ENCODE results near the gene TP53I13.

DNA sequence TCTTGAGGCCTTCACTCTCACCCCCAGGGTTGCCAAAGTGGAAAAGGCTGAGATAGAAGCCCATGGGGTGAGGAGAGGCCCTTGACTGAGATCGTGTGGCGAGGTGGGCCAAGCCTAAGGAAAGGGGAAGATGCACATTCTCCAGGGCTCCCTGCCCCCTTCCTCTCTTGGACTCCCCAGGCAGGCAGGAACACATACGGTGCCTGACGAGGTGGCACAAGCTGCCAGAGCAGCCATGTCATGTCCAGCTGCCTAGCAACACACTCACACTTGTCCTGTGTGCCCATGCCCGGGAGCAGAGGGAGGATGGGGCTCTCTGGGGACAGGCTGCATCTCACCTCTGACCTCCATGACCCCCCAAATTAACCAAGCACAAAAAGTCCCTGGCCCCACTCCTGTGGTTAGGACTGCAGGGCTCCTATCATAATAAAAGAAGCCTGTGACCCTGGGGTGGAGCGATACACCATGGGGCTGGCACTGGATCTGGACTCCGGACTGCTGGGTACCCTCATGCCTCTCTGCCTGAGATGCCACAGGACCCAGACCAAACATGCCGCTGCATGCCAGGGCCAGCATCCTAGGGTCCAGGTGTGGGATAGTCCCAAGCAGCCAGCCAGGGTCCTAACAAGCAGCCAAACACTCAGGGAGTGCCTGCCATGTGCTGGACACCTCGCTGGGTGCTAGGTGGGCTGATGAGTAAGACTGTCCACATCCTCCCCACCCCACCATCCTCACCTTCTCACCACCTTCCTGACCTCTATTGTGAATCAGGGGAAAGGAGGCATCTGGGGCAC is 18.4 kb downstream of the TP53I13 start:
- TF ChIP-seq, protein P1, sequence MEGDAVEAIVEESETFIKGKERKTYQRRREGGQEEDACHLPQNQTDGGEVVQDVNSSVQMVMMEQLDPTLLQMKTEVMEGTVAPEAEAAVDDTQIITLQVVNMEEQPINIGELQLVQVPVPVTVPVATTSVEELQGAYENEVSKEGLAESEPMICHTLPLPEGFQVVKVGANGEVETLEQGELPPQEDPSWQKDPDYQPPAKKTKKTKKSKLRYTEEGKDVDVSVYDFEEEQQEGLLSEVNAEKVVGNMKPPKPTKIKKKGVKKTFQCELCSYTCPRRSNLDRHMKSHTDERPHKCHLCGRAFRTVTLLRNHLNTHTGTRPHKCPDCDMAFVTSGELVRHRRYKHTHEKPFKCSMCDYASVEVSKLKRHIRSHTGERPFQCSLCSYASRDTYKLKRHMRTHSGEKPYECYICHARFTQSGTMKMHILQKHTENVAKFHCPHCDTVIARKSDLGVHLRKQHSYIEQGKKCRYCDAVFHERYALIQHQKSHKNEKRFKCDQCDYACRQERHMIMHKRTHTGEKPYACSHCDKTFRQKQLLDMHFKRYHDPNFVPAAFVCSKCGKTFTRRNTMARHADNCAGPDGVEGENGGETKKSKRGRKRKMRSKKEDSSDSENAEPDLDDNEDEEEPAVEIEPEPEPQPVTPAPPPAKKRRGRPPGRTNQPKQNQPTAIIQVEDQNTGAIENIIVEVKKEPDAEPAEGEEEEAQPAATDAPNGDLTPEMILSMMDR (IDR thresholded peaks at IDR 0.05): no peak
- TF ChIP-seq POLR2AphosphoS5 (IDR thresholded peaks at IDR 0.05; ENCODE audit: low read depth, low read length) (no peak), TCF7L2 (IDR thresholded peaks at IDR 0.05; ENCODE audit: low read depth, low read length) (no peak), SIN3A (IDR thresholded peaks at IDR 0.05; ENCODE audit: borderline replicate concordance, insufficient read depth, low read depth, low read length) (no peak)
- TF ChIP-seq, protein P2, sequence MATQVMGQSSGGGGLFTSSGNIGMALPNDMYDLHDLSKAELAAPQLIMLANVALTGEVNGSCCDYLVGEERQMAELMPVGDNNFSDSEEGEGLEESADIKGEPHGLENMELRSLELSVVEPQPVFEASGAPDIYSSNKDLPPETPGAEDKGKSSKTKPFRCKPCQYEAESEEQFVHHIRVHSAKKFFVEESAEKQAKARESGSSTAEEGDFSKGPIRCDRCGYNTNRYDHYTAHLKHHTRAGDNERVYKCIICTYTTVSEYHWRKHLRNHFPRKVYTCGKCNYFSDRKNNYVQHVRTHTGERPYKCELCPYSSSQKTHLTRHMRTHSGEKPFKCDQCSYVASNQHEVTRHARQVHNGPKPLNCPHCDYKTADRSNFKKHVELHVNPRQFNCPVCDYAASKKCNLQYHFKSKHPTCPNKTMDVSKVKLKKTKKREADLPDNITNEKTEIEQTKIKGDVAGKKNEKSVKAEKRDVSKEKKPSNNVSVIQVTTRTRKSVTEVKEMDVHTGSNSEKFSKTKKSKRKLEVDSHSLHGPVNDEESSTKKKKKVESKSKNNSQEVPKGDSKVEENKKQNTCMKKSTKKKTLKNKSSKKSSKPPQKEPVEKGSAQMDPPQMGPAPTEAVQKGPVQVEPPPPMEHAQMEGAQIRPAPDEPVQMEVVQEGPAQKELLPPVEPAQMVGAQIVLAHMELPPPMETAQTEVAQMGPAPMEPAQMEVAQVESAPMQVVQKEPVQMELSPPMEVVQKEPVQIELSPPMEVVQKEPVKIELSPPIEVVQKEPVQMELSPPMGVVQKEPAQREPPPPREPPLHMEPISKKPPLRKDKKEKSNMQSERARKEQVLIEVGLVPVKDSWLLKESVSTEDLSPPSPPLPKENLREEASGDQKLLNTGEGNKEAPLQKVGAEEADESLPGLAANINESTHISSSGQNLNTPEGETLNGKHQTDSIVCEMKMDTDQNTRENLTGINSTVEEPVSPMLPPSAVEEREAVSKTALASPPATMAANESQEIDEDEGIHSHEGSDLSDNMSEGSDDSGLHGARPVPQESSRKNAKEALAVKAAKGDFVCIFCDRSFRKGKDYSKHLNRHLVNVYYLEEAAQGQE (IDR thresholded peaks at IDR 0.05; ENCODE audit: insufficient read depth in 1 of 2, low read depth in 2 of 2, low read length in 1 of 2): no peak

Measured in Panc1 (cell line).